ENCODE data around the gene PRPF8.

GRCh38 chr17:1733759-1734158 is 49.1 kb upstream of the PRPF8 start:
- TF ChIP-seq POLR2AphosphoS5 (IDR thresholded peaks at IDR 0.05), result no peak
- no peak for TF ChIP-seq CTCF (IDR thresholded peaks at IDR 0.05)
- no peak for TF ChIP-seq POLR2A (IDR thresholded peaks at IDR 0.05)

Measured in gastroesophageal sphincter (tissue), 3 donors.